Measurements from ENCODE around the gene ECM2. TPM values are rescaled to one million over a fixed set of nuclear protein-coding genes. Genes with fewer than 3 reads are reported as not detected.
"Not testable (repeated sequence)": the region's sequence is repeated elsewhere in the genome, so short reads cannot be mapped to it uniquely, and the experiment has no call there.

The ECM2 gene
- 10 to 100 TPM in 3 of 10 donors, 1 to 10 TPM in 7; 4.2 to 14.9 (median 9.2) TPM for total RNA-seq
- polyA plus RNA-seq, result 1 to 10 TPM; 2.1 to 8.0 TPM
- long read RNA-seq, donor 1, partial matches to known transcripts, result 3 of 6 reads
- long read RNA-seq, donor 1, other reads (novel, unspliced or antisense), result 3 of 6 reads
- long read RNA-seq, donor 2, partial matches to known transcripts, result 3 of 10 reads
- long read RNA-seq, donor 2, other reads (novel, unspliced or antisense), result 4 of 10 reads
- long read RNA-seq, donor 3, partial matches to known transcripts, result 1 of 5 reads
- long read RNA-seq, donor 3, other reads (novel, unspliced or antisense), result 1 of 5 reads

- ATAC-seq, result peak in 7 of 8 donors; percentile 27 to 84 (median 76)
- intact Hi-C loops (cut with DNase I), result loop anchor here in 2 of 10 donors (5.0 kb wide), 2 partner anchors 54 to 56 kb away; partner anchors contain the start of gene ASPN (in 1 of the 2)
- no peak for TF ChIP-seq CTCF (IDR thresholded peaks at IDR 0.05)
- Histone ChIP-seq H3K9me3 (peaks cover 0 to 18% (median 0%) of the 10 kb centered on the region in 11 donors), H3K36me3 (no peaks in the 10 kb centered on the region), H3K4me3 (peak within 1 kb of the TSS in 8 of 10 donors; percentile 26 to 54 (median 38)), H3K27ac (peak within 1 kb of the TSS; percentile 40 to 86 (median 68)), H3K4me1 (peaks cover 0 to 42% (median 16%) of the 10 kb centered on the region in 9 donors), H3K27me3 (no peaks in the 10 kb centered on the region)
- peak in 1 of 2 donors; percentile 20 for DNase-seq
- WGBS, 2 donors, result 52 to 65% methylated on average over 7 of the region's 7 CpGs
Observed at GRCh38 chr9:92535940-92536850, at the start of gene ECM2. TSS of gene ECM2 (minus strand) at chr9:92535990. CDS start at chr9:92522866, 13,124 bp downstream.

GRCh38 chr9:92576175-92576574 lies 40.4 kb upstream of the ECM2 start:
- intact Hi-C loops (cut with DNase I), result no loop called here
- H3K27me3 ChIP-seq, result no peaks in the 10 kb centered on the region

GRCh38 chr9:92573612-92574011 lies 37.8 kb upstream of the ECM2 start:
- H3K4me3 ChIP-seq; H3K27ac ChIP-seq; DNase-seq; H3K36me3 ChIP-seq; H3K27me3 ChIP-seq; ATAC-seq; H3K4me1 ChIP-seq; intact Hi-C loops (cut with DNase I): not testable (repeated sequence)
- peaks cover 0 to 24% (median 0%) of the 10 kb centered on the region in 11 donors for H3K9me3 ChIP-seq
- WGBS, 2 donors, result 96 to 98% methylated on average over 14 of the region's 14 CpGs

More at GRCh38 chr9:92576175-92576574, 40.4 kb upstream of the ECM2 start:
- Histone ChIP-seq H3K36me3 (no peaks in the 10 kb centered on the region), H3K9me3 (peaks cover 0 to 19% (median 0%) of the 10 kb centered on the region in 11 donors), H3K4me3 (no peak overlapping the region), H3K27ac (no peak overlapping the region), H3K4me1 (no peaks in the 10 kb centered on the region)
- no peak for TF ChIP-seq CTCF (IDR thresholded peaks at IDR 0.05)
- DNase-seq (no peak), ATAC-seq (no peak)
- WGBS, 2 donors, result 76 to 84% methylated on average over 1 of the region's 1 CpG

GRCh38 chr9:92571871-92572270 lies 36.1 kb upstream of the ECM2 start:
- intact Hi-C loops (cut with DNase I); H3K36me3 ChIP-seq; DNase-seq; H3K4me3 ChIP-seq; H3K27me3 ChIP-seq; ATAC-seq; H3K4me1 ChIP-seq; H3K27ac ChIP-seq: not testable (repeated sequence)
- WGBS, 2 donors, result 87 to 93% methylated on average over 2 of the region's 2 CpGs
- peaks cover 0 to 32% (median 0%) of the 10 kb centered on the region in 11 donors for H3K9me3 ChIP-seq

- Histone ChIP-seq H3K9me3 (peaks cover 0 to 33% (median 0%) of the 10 kb centered on the region in 11 donors), H3K4me1 (peaks cover 0 to 29% (median 7%) of the 10 kb centered on the region in 9 donors), H3K4me3 (no peak overlapping the region), H3K27me3 (no peaks in the 10 kb centered on the region), H3K36me3 (no peaks in the 10 kb centered on the region), H3K27ac (peak overlapping the region in 4 of 10 donors; percentile 40 to 68 (median 59))
- 66 to 73% methylated on average over 2 of the region's 2 CpGs for WGBS, 2 donors
- intact Hi-C loops (cut with DNase I), result no loop called here
- DNase-seq, result no peak
- TF ChIP-seq CTCF (IDR thresholded peaks at IDR 0.05), result no peak
- ATAC-seq, result peak in 4 of 8 donors; percentile 45 to 65 (median 53)
Observed at GRCh38 chr9:92564982-92565381, 29.2 kb upstream of the ECM2 start.
